VCaP (cell line): ENCODE data around the gene PRPF40B.

Experiments
- H3K27ac ChIP-seq: fragments of 450-650 bp; 2 replicates; pipeline ENCODE4 v1.5.1; 2017
- TF ChIP-seq, protein P1 (sequence below): fragments of 450-650 bp; conservative IDR thresholded peaks from 2 replicates; pipeline ENCODE4 v1.5.1; 2017; ENCODE audit warnings: mild to moderate bottlenecking, moderate library complexity

PRPF40B gene

GRCh38 chr12:49635036-49635435 is 11.7 kb downstream of the PRPF40B start:
- no peak overlapping the region for H3K27ac ChIP-seq
- TF ChIP-seq, protein P1, sequence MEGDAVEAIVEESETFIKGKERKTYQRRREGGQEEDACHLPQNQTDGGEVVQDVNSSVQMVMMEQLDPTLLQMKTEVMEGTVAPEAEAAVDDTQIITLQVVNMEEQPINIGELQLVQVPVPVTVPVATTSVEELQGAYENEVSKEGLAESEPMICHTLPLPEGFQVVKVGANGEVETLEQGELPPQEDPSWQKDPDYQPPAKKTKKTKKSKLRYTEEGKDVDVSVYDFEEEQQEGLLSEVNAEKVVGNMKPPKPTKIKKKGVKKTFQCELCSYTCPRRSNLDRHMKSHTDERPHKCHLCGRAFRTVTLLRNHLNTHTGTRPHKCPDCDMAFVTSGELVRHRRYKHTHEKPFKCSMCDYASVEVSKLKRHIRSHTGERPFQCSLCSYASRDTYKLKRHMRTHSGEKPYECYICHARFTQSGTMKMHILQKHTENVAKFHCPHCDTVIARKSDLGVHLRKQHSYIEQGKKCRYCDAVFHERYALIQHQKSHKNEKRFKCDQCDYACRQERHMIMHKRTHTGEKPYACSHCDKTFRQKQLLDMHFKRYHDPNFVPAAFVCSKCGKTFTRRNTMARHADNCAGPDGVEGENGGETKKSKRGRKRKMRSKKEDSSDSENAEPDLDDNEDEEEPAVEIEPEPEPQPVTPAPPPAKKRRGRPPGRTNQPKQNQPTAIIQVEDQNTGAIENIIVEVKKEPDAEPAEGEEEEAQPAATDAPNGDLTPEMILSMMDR = no peak

- TF ChIP-seq, protein P1 = no peak
- H3K27ac ChIP-seq = no peak overlapping the region
These were observed 12.3 kb downstream of the PRPF40B start for GRCh38 chr12:49635656-49636055.

DNA sequence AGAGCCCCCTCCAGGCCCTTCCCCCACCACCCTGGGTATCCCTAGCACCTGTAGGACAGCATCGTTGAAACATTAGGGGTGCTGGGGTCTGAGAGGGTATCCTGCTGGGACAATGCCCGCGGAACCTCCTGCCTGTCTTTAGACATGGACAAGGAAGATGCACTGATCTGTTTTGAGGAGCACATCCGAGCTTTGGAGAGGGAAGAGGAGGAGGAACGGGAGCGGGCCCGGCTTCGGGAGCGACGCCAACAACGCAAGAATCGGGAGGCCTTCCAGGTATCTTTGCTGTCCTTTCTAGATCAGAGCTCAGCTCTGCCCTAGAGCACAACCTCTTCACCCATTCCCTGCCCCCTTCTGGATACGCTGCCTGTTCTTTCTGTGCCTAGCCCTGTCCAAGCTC is 13.2 kb downstream of the PRPF40B start:
- TF ChIP-seq, protein P1 = no peak
- no peak overlapping the region for H3K27ac ChIP-seq

GRCh38 chr12:49636979-49637755 is 13.8 kb downstream of the PRPF40B start:
- H3K27ac ChIP-seq = no peak overlapping the region
- TF ChIP-seq, protein P1 = peak; percentile 73

GRCh38 chr12:49641748-49642369 is 18.5 kb downstream of the PRPF40B start:
- TF ChIP-seq, protein P1 = no peak
- H3K27ac ChIP-seq = no peak overlapping the region

- no peak overlapping the region for H3K27ac ChIP-seq
- TF ChIP-seq, protein P1 = no peak
These were observed 19.0 kb downstream of the PRPF40B start for GRCh38 chr12:49642370-49642802.

DNA sequence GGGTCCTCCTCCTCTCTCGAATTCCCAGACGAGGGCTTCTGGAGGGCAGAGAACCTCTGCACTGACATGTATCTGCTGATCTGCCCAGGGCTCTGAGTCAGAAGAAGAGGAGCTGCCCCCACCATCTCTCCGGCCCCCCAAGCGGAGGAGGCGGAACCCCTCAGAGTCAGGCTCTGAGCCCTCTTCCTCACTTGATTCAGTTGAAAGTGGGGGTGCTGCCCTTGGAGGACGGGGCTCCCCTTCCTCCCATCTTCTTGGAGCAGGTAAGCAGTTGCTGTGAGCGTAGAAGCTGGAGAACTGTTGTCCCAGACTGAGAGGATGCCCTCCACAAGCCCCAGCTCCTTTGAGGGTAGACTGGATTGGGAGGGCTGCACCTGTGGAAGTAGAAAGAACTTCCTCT is 19.8 kb downstream of the PRPF40B start:
- TF ChIP-seq, protein P1 = no peak
- no peak overlapping the region for H3K27ac ChIP-seq
